HepG2 (cell line): Measurements from ENCODE around the gene MKRN2OS. TPM values are rescaled to one million over a fixed set of nuclear protein-coding genes. Genes with fewer than 3 reads are reported as not detected.

Experiments used
- ATAC-seq: fragments of 200-7000 bp; cut with Tn5 transposase; 3 replicates; pipeline ENCODE4 v1.9.1; 2020; ENCODE audit warnings: mild to moderate bottlenecking, moderate library complexity
- BruUV-seq: library from RNA; stranded (reverse); fragments of 400-500 nt; replicated peaks from 2 replicates; lab custom pipeline; 2021; lab: Mats Ljungman, UMichigan
- CTCF ChIA-PET: fragments of 300-600 bp; formaldehyde crosslinking; extraction: SDS; loops from one replicate; lab custom pipeline; 2021; ENCODE audit warnings: low total read pairs, inconsistent platforms, low intra/inter-chr PET ratio; lab: Yijun Ruan, JAX
- POLR2A ChIA-PET: fragments of 350-600 bp; sonication (Branson Sonifier 250); formaldehyde crosslinking; loops from one replicate; lab custom pipeline; 2020; ENCODE audit warnings: antibody characterized with exemption, inconsistent platforms; lab: Yijun Ruan, JAX
- DNase-seq: peaks from one replicate; pipeline ENCODE4 v3.0.0-alpha.2; 2015; ENCODE audit warnings: low spot score
- FAIRE-seq: peaks from 3 replicates; lab custom pipeline; 2011; peaks lifted over from hg19 to GRCh38; lab: Jason Lieb, UNC
- H2AFZ ChIP-seq: one replicate; pipeline ENCODE4 v1.6.1; 2011; ENCODE audit warnings: low read length, inconsistent platforms
- H3K27ac ChIP-seq: fragments of 300-600 bp; 3 replicates; pipeline ENCODE4 v1.8.0; 2011; ENCODE audit warnings: mixed run types, mild to moderate bottlenecking, mixed read lengths, low read length, inconsistent platforms; ENCODE audit not compliant: insufficient read depth; ENCODE audit errors: extremely low read length
- H3K27me3 ChIP-seq, 2 experiments: fragments of 200-600 bp in 1 of 2; 2 replicates in 1 of 2; 3 replicates in 1 of 2; pipeline versions ENCODE4 v1.6.0 to v1.8.0; 2011; ENCODE audit warnings: low read length in 2 of 2, mild to moderate bottlenecking in 2 of 2, moderate library complexity in 2 of 2, inconsistent platforms in 1 of 2; ENCODE audit not compliant: insufficient read depth in 2 of 2, control insufficient read depth in 1 of 2
- H3K36me3 ChIP-seq, 2 experiments: fragments of 200-600 bp in 1 of 2; replicated peaks in 1 of 2; 2 replicates in 1 of 2; 3 replicates in 1 of 2; pipeline versions ENCODE4 v1.5.1 to v1.8.0; 2011; ENCODE audit warnings: low read length in 2 of 2, inconsistent platforms in 1 of 2; ENCODE audit not compliant: insufficient read depth in 2 of 2, control insufficient read depth in 1 of 2
- H3K4me1 ChIP-seq: 2 replicates; pipeline ENCODE4 v1.5.1; 2012; ENCODE audit warnings: low read length, inconsistent platforms; ENCODE audit not compliant: insufficient read depth
- H3K4me2 ChIP-seq: 2 replicates; pipeline ENCODE4 v1.6.0; 2011; ENCODE audit warnings: low read depth, low read length, inconsistent platforms
- H3K4me3 ChIP-seq, 3 experiments: fragments of 200-600 bp in 1 of 3; sonication (generic), shearing (Covaris generic) in 1 of 3; replicated peaks in 1 of 3; 2 replicates each; pipeline ENCODE4 v1.5.1; 2011 to 2016; ENCODE audit warnings: low read length in 3 of 3, inconsistent platforms in 2 of 3, low read depth in 2 of 3, mild to moderate bottlenecking in 2 of 3, control low read depth in 1 of 3, mixed read lengths in 1 of 3; ENCODE audit not compliant: insufficient read depth in 1 of 3
- H3K79me2 ChIP-seq: one replicate; pipeline ENCODE4 v1.6.1; 2011; ENCODE audit warnings: low read length, inconsistent platforms; ENCODE audit not compliant: insufficient read depth
- H3K9ac ChIP-seq: 2 replicates; pipeline ENCODE4 v1.6.0; 2011; ENCODE audit warnings: mild to moderate bottlenecking, low read depth, low read length, inconsistent platforms; ENCODE audit not compliant: insufficient read depth
- H3K9me3 ChIP-seq: 2 replicates; pipeline ENCODE4 v1.5.1; 2012; ENCODE audit warnings: mild to moderate bottlenecking, low read length
- H4K20me1 ChIP-seq: 2 replicates; pipeline ENCODE4 v1.6.0; 2011; ENCODE audit warnings: inconsistent platforms, mild to moderate bottlenecking, low read length, moderate library complexity; ENCODE audit not compliant: insufficient read depth
- ARID2 ChIP-seq: sonication (generic); formaldehyde crosslinking; IDR thresholded peaks from 2 replicates; pipeline ENCODE4 v1.8.1; 2022; ENCODE audit warnings: mild to moderate bottlenecking, missing genetic modification reagents, borderline replicate concordance
- MIER3 ChIP-seq: IDR thresholded peaks from 2 replicates; pipeline ENCODE4 v1.6.1; 2016; ENCODE audit warnings: missing compliant biosample characterization, borderline replicate concordance
- NRL ChIP-seq: sonication (generic); formaldehyde crosslinking; IDR thresholded peaks from 2 replicates; pipeline ENCODE4 v1.5.0; 2020; ENCODE audit warnings: missing genetic modification reagents, mild to moderate bottlenecking, moderate library complexity, borderline replicate concordance
- PRMT3 ChIP-seq: sonication (generic); formaldehyde crosslinking; IDR thresholded peaks from 2 replicates; pipeline ENCODE4 v1.8.1; 2022; ENCODE audit warnings: low read depth, mild to moderate bottlenecking, moderate library complexity, missing genetic modification reagents, borderline replicate concordance
- RNF2 ChIP-seq: fragments of 450-650 bp; conservative IDR thresholded peaks from 2 replicates; pipeline ENCODE4 v1.6.1; 2016; ENCODE audit warnings: low read depth
- RXRA ChIP-seq: sonication (generic); formaldehyde crosslinking; IDR thresholded peaks from 2 replicates; pipeline ENCODE4 v1.5.1; 2020; ENCODE audit warnings: missing genetic modification reagents
- SMARCC2 ChIP-seq: fragments of 450-650 bp; IDR thresholded peaks from 2 replicates; pipeline ENCODE4 v1.6.1; 2017; ENCODE audit warnings: antibody characterized with exemption, mild to moderate bottlenecking
- ZNF512B ChIP-seq: sonication (generic); formaldehyde crosslinking; IDR thresholded peaks from 2 replicates; pipeline ENCODE4 v1.5.1; 2020; ENCODE audit warnings: missing genetic modification reagents, mild to moderate bottlenecking, borderline replicate concordance
- ZNF558 ChIP-seq: sonication (generic); formaldehyde crosslinking; IDR thresholded peaks from 2 replicates; pipeline ENCODE4 v1.9.0; 2022; ENCODE audit warnings: mild to moderate bottlenecking, missing genetic modification reagents, borderline replicate concordance
- WGBS: methylation state at CpG from one replicate; pipeline ENCODE4 v1.1.6; 2017; ENCODE audit warnings: low lambda C conversion rate; 5-methylcytosine and 5-hydroxymethylcytosine counted together
- in situ Hi-C: cut with HindIII; loops from 2 replicates; pipeline ENCODE4 v1.10.0; 2017; ENCODE audit warnings: low pct_unique_long_range_greater_than_20kb; ENCODE audit not compliant: extremely low pct_ligation_motif_present
- intact Hi-C: fragments of 100-400 bp; cut with micrococcal nuclease; formaldehyde crosslinking; loops from one replicate; pipeline ENCODE4 v1.10.0; 2022; ENCODE audit not compliant: unreplicated experiment
- polyA plus RNA-seq, 8 experiments: library from polyadenylated mRNA; depleted of rRNA in 3 of 8; stranded (reverse) in 7 of 8; unstranded in 1 of 8; fragments of >200 nt; fragmentation: Illumina TruSeq in 4 of 8; extraction: Trizol in 4 of 8; gene quantifications; 2 replicates each; pipeline versions ENCODE4 v1.2.1 to v1.2.3, GENCODE V29; 2011 to 2016; ENCODE audit warnings: low read depth in 4 of 8, missing spikeins in 1 of 8, mixed read lengths in 1 of 8; ENCODE audit not compliant: insufficient read depth in 1 of 8
- total RNA-seq, 5 experiments: library from RNA; depleted of rRNA; stranded (reverse); fragments of >200 nt; fragmentation: Illumina TruSeq; extraction: Trizol; gene quantifications; 2 replicates each; pipeline ENCODE4 v1.2.3, GENCODE V29; 2016; ENCODE audit warnings: low read depth in 1 of 5
- TF ChIP-seq, protein P1 (sequence below): sonication (generic); formaldehyde crosslinking; IDR thresholded peaks from 2 replicates; pipeline ENCODE4 v1.4.0; 2020; ENCODE audit warnings: missing genetic modification reagents
- TF ChIP-seq, protein P2 (sequence below): sonication (generic); formaldehyde crosslinking; IDR thresholded peaks from 2 replicates; pipeline ENCODE4 v1.4.0; 2020; ENCODE audit warnings: missing genetic modification reagents, borderline replicate concordance

MKRN2OS gene
- total and polyA plus RNA-seq, 2 of the 13 experiments (the other 11 are each of a cell fraction or from before 2014, with no cell fraction given): not detected

- TF ChIP-seq RXRA (CRISPR knock-in tag): 0 out of 2 replicates have a peak, but pooled peaks have one; percentile 22
- no peak for TF ChIP-seq RNF2
- peak; percentile 76; the same call in 1 of the 2 replicates for TF ChIP-seq ZNF512B (CRISPR knock-in tag)
Measured at GRCh38 chr3:12553921-12554391, 8.7 kb upstream of the MKRN2OS start (continued).

DNA sequence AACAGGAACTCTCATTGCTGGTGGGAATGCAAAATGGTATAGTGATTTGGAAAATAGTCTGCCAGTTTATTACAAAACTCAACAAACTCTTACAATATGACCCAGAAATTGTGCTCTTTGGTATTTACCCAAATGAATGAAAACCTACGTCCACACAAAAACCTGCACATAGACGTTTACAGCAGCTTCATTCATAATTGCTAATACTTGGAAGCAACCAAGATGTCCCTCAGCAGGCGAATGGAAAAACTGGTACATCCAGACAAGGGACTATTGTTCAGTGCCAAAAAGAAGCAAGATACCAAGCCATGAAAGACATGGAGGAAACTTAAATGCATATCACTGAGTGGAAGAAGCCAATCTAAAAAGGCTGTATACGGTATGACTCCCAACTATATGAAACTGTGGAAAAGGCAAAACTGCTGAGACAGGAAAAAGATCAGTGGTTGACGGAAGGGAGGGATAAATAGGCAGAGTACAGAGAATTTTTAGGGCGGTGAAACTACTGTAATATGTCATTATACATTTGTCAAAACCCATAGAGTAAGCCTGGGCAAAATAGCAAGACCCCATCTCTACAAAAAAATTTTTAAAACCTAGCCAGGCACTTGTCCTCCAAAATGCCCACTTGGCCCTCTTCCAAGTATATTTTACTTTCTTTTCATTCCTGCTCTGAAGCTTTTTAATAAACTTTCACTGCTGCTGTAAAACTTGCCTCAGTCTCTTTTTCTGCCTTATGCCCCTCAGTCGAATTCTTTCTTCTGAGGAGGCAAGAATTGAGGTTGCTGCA, 4.9 kb upstream of the MKRN2OS start:
- no peak overlapping the region for H3K27ac ChIP-seq
- peaks cover 14% of the 10 kb centered on the region for H3K4me1 ChIP-seq
- H3K9me3 ChIP-seq: no peaks in the 10 kb centered on the region
- intact Hi-C loops (no loop called here), in situ Hi-C loops (no loop called here)
- no peak overlapping the region for H2AFZ ChIP-seq
- FAIRE-seq: no peak
- no peaks in the 10 kb centered on the region for H3K27me3 ChIP-seq
- ChIA-PET POLR2A (no interaction called here), CTCF (no interaction called here)
- no peak for DNase-seq
- BruUV-seq: no TSS peak
- no peak overlapping the region for H3K9ac ChIP-seq
- H4K20me1 ChIP-seq: no peaks in the 10 kb centered on the region
- no peak for ATAC-seq
- H3K4me3 ChIP-seq: peak overlapping the region in 1 of 3 experiments; percentile 42; a peak in 2 of 6 replicates
- peak overlapping the region; percentile 70 for H3K4me2 ChIP-seq
- H3K36me3 ChIP-seq: no peaks in the 10 kb centered on the region
- H3K79me2 ChIP-seq: no peaks in the 10 kb centered on the region
- WGBS: 32% methylated on average over 7 of the region's 7 CpGs
- TF ChIP-seq, protein P1, sequence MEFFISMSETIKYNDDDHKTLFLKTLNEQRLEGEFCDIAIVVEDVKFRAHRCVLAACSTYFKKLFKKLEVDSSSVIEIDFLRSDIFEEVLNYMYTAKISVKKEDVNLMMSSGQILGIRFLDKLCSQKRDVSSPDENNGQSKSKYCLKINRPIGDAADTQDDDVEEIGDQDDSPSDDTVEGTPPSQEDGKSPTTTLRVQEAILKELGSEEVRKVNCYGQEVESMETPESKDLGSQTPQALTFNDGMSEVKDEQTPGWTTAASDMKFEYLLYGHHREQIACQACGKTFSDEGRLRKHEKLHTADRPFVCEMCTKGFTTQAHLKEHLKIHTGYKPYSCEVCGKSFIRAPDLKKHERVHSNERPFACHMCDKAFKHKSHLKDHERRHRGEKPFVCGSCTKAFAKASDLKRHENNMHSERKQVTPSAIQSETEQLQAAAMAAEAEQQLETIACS (CRISPR knock-in tag): no peak
- TF ChIP-seq MIER3 (CRISPR knock-in tag): no peak
- TF ChIP-seq ZNF558 (CRISPR knock-in tag): no peak
- no peak for TF ChIP-seq PRMT3 (CRISPR knock-in tag)
- TF ChIP-seq, protein P2, sequence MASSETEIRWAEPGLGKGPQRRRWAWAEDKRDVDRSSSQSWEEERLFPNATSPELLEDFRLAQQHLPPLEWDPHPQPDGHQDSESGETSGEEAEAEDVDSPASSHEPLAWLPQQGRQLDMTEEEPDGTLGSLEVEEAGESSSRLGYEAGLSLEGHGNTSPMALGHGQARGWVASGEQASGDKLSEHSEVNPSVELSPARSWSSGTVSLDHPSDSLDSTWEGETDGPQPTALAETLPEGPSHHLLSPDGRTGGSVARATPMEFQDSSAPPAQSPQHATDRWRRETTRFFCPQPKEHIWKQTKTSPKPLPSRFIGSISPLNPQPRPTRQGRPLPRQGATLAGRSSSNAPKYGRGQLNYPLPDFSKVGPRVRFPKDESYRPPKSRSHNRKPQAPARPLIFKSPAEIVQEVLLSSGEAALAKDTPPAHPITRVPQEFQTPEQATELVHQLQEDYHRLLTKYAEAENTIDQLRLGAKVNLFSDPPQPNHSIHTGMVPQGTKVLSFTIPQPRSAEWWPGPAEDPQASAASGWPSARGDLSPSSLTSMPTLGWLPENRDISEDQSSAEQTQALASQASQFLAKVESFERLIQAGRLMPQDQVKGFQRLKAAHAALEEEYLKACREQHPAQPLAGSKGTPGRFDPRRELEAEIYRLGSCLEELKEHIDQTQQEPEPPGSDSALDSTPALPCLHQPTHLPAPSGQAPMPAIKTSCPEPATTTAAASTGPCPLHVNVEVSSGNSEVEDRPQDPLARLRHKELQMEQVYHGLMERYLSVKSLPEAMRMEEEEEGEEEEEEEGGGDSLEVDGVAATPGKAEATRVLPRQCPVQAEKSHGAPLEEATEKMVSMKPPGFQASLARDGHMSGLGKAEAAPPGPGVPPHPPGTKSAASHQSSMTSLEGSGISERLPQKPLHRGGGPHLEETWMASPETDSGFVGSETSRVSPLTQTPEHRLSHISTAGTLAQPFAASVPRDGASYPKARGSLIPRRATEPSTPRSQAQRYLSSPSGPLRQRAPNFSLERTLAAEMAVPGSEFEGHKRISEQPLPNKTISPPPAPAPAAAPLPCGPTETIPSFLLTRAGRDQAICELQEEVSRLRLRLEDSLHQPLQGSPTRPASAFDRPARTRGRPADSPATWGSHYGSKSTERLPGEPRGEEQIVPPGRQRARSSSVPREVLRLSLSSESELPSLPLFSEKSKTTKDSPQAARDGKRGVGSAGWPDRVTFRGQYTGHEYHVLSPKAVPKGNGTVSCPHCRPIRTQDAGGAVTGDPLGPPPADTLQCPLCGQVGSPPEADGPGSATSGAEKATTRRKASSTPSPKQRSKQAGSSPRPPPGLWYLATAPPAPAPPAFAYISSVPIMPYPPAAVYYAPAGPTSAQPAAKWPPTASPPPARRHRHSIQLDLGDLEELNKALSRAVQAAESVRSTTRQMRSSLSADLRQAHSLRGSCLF (CRISPR knock-in tag): no peak
- no peak for TF ChIP-seq NRL (CRISPR knock-in tag)
- no peak for TF ChIP-seq ARID2 (CRISPR knock-in tag)
- TF ChIP-seq SMARCC2: no peak
